CD4-positive, alpha-beta T cell (primary cell): ENCODE measurements around the gene USH1C. TPM values are rescaled to one million over a fixed set of nuclear protein-coding genes. Genes with fewer than 3 reads are reported as not detected.

Experiments
- ATAC-seq: fragments of 200-7000 bp; cut with Tn5 transposase; one replicate; pipeline ENCODE4 v1.10.0; 2022; ENCODE audit warnings: mild to moderate bottlenecking; ENCODE audit not compliant: poor library complexity
- CTCF ChIA-PET: fragments of 350-600 bp; sonication (Branson Sonifier 250); formaldehyde crosslinking; loops from one replicate; lab custom pipeline; 2021; ENCODE audit warnings: antibody characterized with exemption, inconsistent platforms; lab: Charles Lee
- POLR2A ChIA-PET: fragments of 350-600 bp; sonication (Branson Sonifier 250); formaldehyde crosslinking; loops from one replicate; lab custom pipeline; 2021; ENCODE audit warnings: antibody characterized with exemption, inconsistent platforms; lab: Charles Lee
- DNase-seq, 14 experiments: peaks; one replicate each; pipeline ENCODE4 v3.0.0-alpha.2; 2013 to 2020; ENCODE audit warnings: mixed read lengths in 2 of 14
- H3K27ac ChIP-seq, 2 donors: one replicate each; pipeline versions ENCODE4 v1.5.1 to v1.7.0; 2013; ENCODE audit warnings: low read length in 2 of 2, low read depth in 1 of 2, mild to moderate bottlenecking in 1 of 2
- H3K27me3 ChIP-seq, 2 experiments: 1 replicate in 1 of 2; 2 replicates in 1 of 2; pipeline versions ENCODE4 v1.6.1 to v1.7.0; 2013; ENCODE audit warnings: low read length in 2 of 2, control low read depth in 1 of 2, mild to moderate bottlenecking in 1 of 2, moderate library complexity in 1 of 2; ENCODE audit not compliant: insufficient read depth in 2 of 2, control insufficient read depth in 1 of 2
- H3K36me3 ChIP-seq: one replicate; pipeline ENCODE4 v1.6.1; 2013; ENCODE audit warnings: low read length, control low read depth; ENCODE audit not compliant: insufficient read depth
- H3K4me1 ChIP-seq: one replicate; pipeline ENCODE4 v1.6.1; 2013; ENCODE audit warnings: low read length, control low read depth; ENCODE audit not compliant: insufficient read depth
- H3K4me3 ChIP-seq: one replicate; pipeline ENCODE4 v1.5.1; 2013; ENCODE audit warnings: mild to moderate bottlenecking, low read length, moderate library complexity
- H3K9me3 ChIP-seq, 2 experiments: 1 replicate in 1 of 2; 2 replicates in 1 of 2; pipeline versions ENCODE4 v1.6.1 to v1.7.0; 2013; ENCODE audit warnings: low read length in 2 of 2, mild to moderate bottlenecking in 2 of 2, control low read depth in 1 of 2, moderate library complexity in 1 of 2; ENCODE audit not compliant: control insufficient read depth in 1 of 2, insufficient read depth in 1 of 2
- H3K27ac Mint-ChIP-seq: one replicate; pipeline ENCODE4 v1.8.0; 2020; ENCODE audit warnings: mixed read lengths
- H3K27me3 Mint-ChIP-seq: one replicate; pipeline ENCODE4 v1.8.0; 2021; ENCODE audit warnings: mixed read lengths
- H3K36me3 Mint-ChIP-seq: one replicate; pipeline ENCODE4 v1.8.0; 2021; ENCODE audit warnings: low read depth, mixed read lengths
- H3K4me1 Mint-ChIP-seq: one replicate; pipeline ENCODE4 v1.8.0; 2021; ENCODE audit warnings: low read depth, mixed read lengths
- H3K4me3 Mint-ChIP-seq: one replicate; pipeline ENCODE4 v1.8.0; 2020; ENCODE audit warnings: mild to moderate bottlenecking, mixed read lengths
- H3K9me3 Mint-ChIP-seq: one replicate; pipeline ENCODE4 v1.8.0; 2020; ENCODE audit warnings: mixed read lengths
- CTCF ChIP-seq: fragments of 200-600 bp; IDR thresholded peaks from one replicate; pipeline ENCODE4 v1.8.0; 2022; ENCODE audit warnings: antibody characterized with exemption, mild to moderate bottlenecking
- intact Hi-C, 2 experiments: fragments of 100-400 bp; cut with DNase I in 1 of 2; cut with micrococcal nuclease in 1 of 2; formaldehyde crosslinking; loops; one replicate each; pipeline versions ENCODE4 v1.15.1 to v1.9.0; 2023 to 2025; cut with DNase I, micrococcal nuclease
- total RNA-seq, 174 experiments: library from RNA in 2 of 174; stranded (reverse) in 2 of 174; gene quantifications; one replicate each; pipeline ENCODE4 v1.2.3 and lab custom pipeline; 2021 to 2026

USH1C gene
- total RNA-seq, 2 experiments from 2014 or later = not detected

- peaks cover 0 to 9% of the 10 kb centered on the region in 2 experiments for H3K27me3 ChIP-seq
- Mint-ChIP-seq H3K4me3 (no peak overlapping the region), H3K4me1 (no peaks in the 10 kb centered on the region), H3K36me3 (no peaks in the 10 kb centered on the region), H3K27ac (no peak overlapping the region), H3K27me3 (peaks cover under 1% of the 10 kb centered on the region), H3K9me3 (no peaks in the 10 kb centered on the region)
- POLR2A ChIA-PET = no interaction called here
- DNase-seq (no peak), ATAC-seq (no peak)
- H3K36me3 ChIP-seq = no peaks in the 10 kb centered on the region
- CTCF ChIA-PET = no interaction called here
- H3K4me1 ChIP-seq = no peaks in the 10 kb centered on the region
- no peak for TF ChIP-seq CTCF
- no peaks in the 10 kb centered on the region for H3K9me3 ChIP-seq
- H3K27ac ChIP-seq = no peak overlapping the region
- intact Hi-C loops = no loop called here
- no peak overlapping the region for H3K4me3 ChIP-seq
These were observed 36.1 kb upstream of the USH1C start for GRCh38 chr11:17580271-17580670.

- no peaks in the 10 kb centered on the region for H3K4me1 ChIP-seq
- Mint-ChIP-seq H3K36me3 (no peaks in the 10 kb centered on the region), H3K27ac (no peak overlapping the region), H3K4me1 (no peaks in the 10 kb centered on the region), H3K4me3 (no peak overlapping the region), H3K27me3 (no peaks in the 10 kb centered on the region), H3K9me3 (no peaks in the 10 kb centered on the region)
- no peaks in the 10 kb centered on the region for H3K36me3 ChIP-seq
- H3K9me3 ChIP-seq = no peaks in the 10 kb centered on the region
- intact Hi-C loops = no loop called here
- ChIA-PET CTCF (no interaction called here), POLR2A (no interaction called here)
- no peak overlapping the region for H3K27ac ChIP-seq
- ATAC-seq (no peak), DNase-seq (no peak)
- H3K27me3 ChIP-seq = peaks cover 0 to 9% of the 10 kb centered on the region in 2 experiments
- no peak for TF ChIP-seq CTCF
- no peak overlapping the region for H3K4me3 ChIP-seq
These were observed 35.2 kb upstream of the USH1C start for GRCh38 chr11:17579451-17579850.

- H3K27ac Mint-ChIP-seq = no peak overlapping the region
- CTCF ChIA-PET = no interaction called here
- no peak for TF ChIP-seq CTCF
These were observed 34.7 kb upstream of the USH1C start for GRCh38 chr11:17578958-17579357.

More at GRCh38 chr11:17578958-17579357, 34.7 kb upstream of the USH1C start:
- H3K36me3 ChIP-seq = no peaks in the 10 kb centered on the region
- Mint-ChIP-seq H3K4me3 (no peak overlapping the region), H3K9me3 (no peaks in the 10 kb centered on the region), H3K27me3 (no peaks in the 10 kb centered on the region), H3K4me1 (no peaks in the 10 kb centered on the region), H3K36me3 (no peaks in the 10 kb centered on the region)
- no peak for ATAC-seq
- no peak for DNase-seq
- H3K27me3 ChIP-seq = peaks cover 0 to 9% of the 10 kb centered on the region in 2 experiments
- H3K9me3 ChIP-seq = no peaks in the 10 kb centered on the region
- H3K27ac ChIP-seq = no peak overlapping the region
- no peaks in the 10 kb centered on the region for H3K4me1 ChIP-seq
- no peak overlapping the region for H3K4me3 ChIP-seq
- POLR2A ChIA-PET = no interaction called here
- intact Hi-C loops = no loop called here
